ENCODE data around the gene CTSD.
"Not testable (repeated sequence)": the region's sequence is repeated elsewhere in the genome, so short reads cannot be mapped to it uniquely, and the experiment has no call there.

CTSD gene

DNA sequence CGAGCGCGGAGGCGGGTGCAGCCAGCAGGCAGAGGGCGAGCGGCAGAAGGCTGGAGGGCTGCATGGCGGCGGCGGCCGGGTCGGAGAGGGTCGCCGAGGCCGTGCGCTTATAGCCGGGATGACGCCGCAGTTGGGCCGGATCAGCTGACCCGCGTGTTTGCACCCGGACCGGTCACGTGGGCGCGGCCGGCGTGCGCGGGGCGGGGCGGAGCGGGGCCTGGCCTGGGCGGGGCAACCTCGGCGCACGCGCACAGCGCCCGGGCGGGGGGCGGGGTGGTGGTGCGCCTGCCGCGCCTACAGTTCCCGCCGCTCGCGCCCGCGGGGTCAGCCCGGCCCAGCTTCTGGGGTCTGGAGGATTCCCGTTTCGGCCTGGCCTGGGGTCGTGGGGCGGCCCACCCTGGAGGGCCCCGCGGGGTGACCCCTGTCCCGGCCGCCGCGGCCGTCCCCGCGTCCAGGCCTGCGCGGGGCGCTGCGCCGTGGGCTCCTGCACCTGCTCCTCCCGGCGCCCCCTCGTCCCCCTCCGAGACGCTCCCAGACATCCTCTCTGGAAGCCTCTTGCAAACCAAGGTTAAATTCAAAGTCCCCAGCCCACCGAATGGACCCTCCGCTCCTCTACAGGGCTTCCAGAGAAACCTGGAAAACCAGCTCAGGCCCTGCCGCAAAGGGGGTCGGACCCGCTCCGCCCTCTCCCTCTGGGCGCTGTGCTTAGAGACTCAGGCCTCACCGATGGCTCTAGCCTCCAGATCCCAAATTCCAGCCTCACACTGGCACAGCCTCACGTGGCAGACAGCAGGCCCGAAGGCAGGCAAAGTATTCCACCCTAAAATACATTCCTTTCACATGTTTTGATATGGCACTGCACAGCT lies at the start of gene CTSD:
Gene CTSD (minus strand): TSS at position 132 of the 866 bp plus-strand sequence. CDS start 68 bp downstream, at position 64.
- DNase-seq: peak; percentile 88

DNA sequence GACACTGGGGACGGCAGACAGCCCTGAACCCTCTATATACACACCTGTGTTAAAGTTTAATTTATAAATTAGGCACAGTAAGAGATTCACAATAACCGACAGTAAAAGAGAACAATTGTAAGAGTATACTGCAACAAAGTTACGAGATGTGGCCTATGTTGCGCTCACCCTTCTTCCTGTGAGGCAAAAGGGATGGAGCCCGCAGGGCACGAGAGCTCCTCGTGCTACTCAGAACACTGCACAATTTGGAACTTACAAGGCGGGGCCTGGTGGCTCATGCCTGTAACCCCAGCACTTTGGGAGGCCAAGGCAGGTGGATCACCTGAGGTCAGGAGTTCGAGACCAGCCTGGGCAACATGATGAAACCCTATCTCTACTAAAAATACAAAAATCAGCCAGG lies 49.6 kb upstream of the CTSD start:
- not testable (repeated sequence) for DNase-seq

DNA sequence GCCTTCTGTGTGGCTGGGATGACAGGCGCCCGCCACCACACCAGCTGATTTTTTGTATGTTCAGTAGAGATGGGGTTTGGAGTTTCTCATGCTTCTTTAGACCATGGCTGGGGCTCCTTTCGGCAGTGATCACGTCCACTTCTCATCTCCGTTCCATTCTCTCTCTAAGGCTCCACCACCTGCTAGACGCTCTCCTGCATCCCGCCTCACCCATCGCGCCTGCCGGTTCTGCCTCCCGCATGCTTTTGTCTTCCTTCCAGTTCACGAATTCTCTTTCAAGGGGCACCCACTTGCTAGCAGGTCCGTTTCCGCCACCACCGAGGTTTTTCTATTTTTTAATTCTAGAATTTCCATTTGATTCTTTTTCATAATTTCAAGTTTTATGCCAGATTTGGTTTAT lies 49.1 kb upstream of the CTSD start:
- no peak for DNase-seq

DNA sequence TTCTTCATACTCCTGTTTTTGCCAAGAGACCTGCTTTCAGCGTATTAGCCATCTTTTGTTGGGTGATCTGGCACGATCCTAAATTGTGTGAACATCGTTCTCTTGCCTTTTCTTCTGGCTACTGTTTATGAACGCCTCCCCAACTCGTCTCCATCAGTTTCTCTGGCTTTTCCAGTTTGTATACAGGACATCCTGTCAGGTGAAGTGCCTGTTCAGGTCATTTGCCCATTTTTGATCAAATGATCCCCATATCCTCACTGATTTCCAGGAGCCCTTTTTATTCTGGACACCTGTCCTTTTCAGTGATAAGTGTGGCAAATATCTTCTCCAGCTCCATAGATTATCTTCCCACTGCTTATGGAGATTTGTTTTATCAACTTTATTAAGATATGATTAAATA lies 48.5 kb upstream of the CTSD start:
- no peak for DNase-seq

DNA sequence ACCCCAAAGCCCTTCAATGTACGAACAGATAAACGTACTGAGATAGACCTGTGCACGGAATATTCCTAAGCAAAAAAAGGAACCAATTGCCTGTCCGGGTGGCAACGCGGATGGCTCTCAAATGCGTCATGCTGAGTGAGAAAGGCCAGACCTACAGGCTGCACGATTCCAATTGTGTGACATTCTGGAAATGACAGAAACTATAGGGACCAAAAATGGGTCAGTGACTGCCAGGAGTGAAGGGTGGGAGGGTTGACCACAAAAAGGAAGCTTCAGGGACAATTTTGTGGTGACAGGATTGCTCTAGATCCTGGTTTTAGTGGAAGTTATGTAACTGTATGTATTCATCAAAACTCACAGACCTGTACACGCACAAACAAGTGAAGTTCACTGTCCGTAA lies 47.0 kb upstream of the CTSD start:
- DNase-seq: no peak

GRCh38 chr11:1807264-1807995 lies 43.7 kb upstream of the CTSD start:
- no peak for DNase-seq

- DNase-seq: no peak
These were observed 41.8 kb upstream of the CTSD start for GRCh38 chr11:1805525-1805924.

- DNase-seq: not testable (repeated sequence)
These were observed 40.2 kb upstream of the CTSD start for GRCh38 chr11:1803835-1804519.

DNA sequence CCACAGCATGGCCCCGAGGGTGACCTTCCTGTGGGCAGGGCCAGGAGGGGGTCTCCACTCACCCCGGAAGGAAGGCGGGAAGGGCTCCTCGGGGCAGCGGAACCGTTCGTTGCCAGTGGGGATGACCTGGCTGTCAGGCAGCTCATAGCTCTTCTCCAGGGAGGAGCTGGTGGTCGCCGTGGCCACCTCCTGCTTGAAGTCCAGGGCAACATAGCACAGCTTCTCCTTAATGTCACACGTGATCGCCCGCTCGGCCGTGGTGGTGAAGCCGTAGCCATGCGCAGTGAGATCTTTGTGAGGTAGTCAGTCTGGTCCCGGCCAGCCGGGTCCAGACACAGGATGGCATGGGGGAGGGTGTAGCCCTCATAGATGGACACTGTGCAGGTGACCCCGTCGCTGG lies 39.5 kb upstream of the CTSD start:
- DNase-seq: no peak

DNA sequence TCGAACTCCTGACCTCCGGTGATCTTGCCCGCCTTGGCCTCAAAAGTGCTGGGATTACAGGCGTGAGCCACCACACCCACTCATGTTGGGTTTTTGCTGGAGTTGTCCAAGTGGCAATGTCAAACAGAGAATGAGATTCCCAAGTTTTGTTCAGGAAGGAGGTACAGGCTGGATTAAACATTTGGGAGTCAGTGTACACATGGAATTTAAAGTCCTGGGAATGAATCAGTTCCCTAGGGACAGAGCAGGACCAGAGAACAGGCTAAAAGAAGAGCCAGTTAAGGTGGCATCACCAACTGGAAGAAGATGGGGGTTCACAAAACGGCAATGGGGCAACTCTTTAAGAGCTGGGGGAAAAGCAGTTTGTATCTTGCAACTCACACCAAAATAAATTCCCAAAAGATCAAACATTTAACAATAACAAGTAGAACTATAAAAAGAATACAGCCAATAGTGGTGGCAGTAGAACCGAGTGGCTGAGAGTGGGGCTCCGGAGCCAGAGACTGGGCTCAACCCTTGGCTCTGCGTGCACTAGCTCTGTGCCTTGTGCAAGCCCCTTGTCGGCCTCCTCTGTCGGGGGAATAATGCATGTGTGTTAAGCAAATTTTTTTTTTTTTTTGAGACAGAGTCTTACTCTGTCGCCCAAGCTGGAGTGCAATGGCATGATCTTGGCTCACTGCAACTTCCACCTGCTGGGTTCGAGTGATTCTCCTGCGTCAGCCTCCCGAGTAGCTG lies 33.8 kb upstream of the CTSD start:
- DNase-seq: no peak

DNA sequence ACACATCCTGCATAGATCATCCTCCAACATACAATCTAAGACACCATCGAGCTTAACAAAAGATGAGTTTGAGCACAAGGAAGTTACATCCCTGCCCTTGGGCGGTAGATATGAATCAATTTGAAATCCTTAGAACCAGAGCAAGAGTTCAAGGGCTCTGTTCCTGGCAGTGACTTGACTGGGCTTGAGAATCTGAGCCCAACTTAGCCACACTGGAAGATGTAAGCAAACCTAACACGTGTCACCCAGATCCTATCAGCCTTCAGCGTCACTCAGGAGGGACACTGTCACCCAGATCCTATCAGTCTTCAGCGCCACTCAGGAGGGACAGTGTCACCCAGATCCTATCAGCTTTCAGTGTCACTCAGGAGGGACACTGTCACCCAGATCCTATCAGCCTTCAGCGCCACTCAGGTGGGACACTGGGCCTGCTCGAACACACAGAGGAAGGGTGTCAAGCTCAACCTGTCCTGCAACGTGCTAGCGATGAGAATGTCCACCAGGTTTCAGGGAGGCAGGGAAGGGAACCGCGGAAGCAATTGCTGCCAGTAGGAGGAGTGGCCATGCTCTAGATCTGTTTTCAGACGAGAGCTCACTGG lies 32.8 kb upstream of the CTSD start:
- DNase-seq: no peak

DNA sequence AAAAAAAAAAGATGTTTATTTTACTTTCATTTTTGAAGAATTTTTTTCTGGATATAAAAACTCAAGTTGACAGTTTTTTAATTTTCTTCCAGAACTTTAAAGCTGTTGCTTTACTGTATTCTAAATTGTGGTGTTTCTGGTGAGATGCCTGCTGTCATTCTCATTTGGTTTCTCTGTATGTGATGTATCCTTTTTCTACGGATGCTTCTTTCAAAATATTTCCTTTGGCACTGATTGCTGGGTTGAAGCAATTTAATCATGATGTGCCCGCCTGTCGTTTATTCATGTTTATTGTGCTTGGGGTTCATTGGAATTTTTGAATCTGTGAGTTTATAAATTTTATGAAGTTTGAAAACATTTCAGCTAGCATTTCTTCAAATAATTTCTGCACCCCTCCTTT lies 29.4 kb upstream of the CTSD start:
- no peak for DNase-seq

GRCh38 chr11:1792461-1792860 lies 28.7 kb upstream of the CTSD start:
- no peak for DNase-seq

GRCh38 chr11:1791912-1792311 lies 28.2 kb upstream of the CTSD start:
- DNase-seq: no peak

DNA sequence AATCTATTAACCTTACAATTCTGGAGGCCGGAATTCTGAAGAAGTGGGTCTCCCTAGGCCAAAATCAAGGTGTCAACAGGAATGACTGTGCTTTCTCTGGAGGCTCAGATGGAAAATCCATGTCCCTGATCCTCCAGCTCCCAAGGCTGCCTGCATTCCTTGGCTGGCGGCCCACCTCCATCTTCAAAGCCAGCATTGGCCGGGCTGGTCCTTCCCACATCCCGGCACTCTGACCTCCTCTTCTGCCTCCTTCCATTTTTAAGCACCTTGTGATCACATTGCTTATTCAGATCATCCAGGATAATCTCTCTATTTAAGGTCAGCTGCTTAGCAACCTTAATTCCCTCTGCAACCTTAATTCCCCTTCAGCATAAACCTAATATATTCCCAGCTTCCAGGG lies 22.7 kb upstream of the CTSD start:
- no peak for DNase-seq

- no peak for DNase-seq
These were observed 22.2 kb upstream of the CTSD start for GRCh38 chr11:1785749-1786413.

DNA sequence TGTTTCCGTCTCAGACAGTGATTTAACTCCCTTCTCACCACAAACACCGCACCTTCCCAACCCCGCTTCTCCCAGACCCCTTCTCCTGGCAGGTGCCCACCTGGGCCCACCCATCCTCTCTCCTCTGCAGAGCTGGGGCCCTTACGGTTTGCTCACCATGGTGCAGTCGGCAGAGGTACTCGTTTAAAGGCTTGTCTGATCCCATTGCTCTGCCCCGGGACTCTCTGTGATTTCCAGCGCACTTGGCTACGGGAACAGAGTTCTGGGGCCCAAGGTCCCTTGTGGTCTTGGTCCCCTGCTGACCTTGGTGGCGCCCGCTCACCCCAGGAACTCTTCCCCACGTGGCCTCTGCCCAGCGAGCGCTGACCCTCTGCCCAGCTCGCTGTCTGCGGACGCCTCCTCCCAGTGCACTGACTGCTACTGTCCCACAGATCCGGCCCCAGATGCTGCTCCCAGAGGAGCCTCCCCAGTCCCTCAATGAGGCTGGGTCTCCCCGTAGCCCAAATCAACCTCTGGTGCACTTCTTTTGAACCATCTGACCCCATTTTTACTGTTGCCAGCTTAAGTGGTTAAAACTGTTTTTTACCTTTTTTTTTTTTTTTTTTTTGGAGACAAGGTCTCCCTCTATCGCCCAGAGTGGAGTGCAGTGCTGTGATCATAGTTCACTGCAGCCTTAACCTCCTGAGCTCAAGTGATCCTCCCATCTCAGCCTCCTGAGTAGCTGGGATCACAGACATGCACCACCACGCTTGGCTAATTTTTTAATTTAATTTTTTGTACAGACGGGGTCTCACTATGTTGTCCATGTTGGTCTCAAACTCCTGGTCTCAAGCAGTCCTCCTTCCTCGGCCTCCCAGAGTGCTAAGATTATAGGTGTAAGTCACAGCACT lies 21.3 kb upstream of the CTSD start:
- no peak for DNase-seq

DNA sequence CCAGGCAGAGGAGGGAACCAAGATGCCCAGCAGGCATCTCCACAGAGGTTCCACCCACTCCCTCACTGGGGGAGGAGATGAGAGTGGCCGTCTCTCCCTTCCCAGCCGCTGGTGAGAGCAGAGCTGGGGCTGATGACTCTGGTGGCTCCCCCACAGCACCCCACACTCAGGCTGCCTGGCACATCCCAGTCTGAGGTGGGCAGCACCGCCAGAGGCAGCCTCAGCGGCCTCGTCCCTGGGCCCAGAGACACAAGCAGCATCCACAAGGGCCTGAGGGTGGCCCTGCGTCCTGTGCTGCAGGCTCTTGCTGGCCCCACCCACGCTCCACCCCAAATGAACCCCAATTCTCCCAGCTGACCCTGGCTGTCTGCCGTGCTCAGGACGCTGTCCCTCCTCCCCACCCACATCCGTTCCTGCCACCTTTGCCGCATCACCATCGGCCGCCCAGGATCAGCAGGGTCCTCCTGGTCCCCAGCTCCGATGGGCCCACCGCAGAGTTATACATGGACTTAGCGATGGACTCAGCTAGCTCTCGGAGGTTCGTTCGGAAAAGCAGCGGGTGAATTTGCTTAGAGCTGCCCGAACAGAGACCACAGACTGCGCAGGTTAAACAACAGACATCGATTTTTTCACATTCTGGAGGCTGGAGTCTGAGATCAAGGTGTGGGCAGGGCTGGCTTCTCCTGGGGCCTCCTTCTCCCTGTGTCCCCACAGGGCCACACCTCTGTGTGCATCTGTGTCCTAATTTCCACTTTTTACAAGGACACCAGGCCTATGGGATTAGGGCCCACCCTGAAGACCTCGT lies 20.2 kb upstream of the CTSD start:
- no peak for DNase-seq

DNA sequence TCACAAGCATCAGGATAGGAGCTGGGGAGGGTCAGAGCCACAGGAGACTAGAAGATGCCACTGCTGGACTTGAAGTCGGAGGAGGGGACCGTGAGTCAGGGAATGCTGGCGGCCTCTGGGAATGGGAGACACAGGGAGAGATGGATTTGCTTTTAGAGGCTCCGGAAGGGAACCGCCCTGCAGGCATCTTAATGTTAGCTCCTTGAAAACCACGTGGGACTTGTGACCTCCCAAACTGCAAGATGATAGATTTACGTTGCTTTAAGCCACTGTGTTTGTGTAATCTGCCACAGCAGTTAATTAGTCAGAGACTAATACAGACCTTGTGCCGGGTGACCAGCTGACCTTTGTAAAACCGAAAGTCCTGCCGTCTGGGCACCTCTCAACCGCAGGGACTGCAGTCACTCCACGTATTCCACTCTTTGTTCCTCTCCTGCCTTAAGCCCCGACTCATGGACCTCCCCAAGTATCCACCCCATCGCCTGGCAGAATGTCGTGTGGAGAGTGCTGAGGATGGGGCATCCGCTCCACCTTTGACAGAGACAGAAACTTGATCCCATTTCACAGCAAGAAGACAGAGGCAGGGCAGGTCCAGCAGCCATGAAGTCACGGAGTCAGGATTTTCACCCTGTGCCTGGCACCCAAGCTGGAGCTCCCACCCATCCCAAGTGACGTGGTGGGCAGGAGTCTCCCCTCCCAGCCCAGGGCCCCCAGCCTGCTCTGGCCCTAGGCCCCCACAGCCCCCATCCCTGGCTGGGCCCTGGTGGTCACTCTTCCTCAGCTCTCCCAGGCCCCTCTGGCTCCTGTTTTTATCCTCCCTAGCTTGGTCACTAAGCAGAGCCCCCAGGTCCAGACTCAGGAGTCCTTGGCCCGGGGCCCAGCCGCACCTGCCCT lies 19.4 kb upstream of the CTSD start:
- no peak for DNase-seq
